Measurements from ENCODE around the gene TMEM229B. TPM values are rescaled to one million over a fixed set of nuclear protein-coding genes. Genes with fewer than 3 reads are reported as not detected.

TMEM229B gene
- total RNA-seq, 1 donor from 2014 or later: 2.2 TPM

DNA sequence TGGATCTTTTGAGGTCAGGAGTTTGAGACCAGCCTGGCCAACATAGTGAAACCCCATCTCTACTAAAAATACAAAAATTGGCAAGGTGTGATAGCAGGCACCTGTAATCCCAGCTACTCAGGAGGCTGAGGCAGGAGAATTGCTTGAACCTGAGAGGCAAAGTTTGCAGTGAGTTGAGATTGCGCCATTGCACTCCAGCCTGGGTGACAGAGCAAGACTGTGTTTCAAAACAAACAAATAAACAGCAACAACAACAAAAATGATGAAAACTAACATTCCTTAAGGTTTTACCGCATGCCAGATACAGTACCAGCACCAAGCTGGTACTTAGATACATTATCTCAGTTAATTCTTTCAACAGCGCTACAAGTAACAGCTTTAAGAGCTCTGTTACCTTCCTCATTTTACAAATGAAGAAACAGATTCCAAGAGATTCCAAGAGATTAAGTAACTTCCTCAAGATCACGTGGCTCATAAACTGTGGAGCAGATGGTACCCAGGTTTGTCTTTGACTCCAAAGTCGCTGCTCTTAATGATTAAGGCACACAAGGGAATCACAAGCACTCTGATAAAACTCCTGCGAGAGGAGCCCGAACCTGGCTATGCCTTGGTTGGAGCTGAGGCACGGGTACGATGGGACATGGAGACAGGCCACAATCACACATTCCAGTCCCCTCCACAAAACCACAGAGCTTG is 58.9 kb downstream of the TMEM229B start:
- DNase-seq (ENCODE audit: low read depth): no peak
- TF ChIP-seq, protein P1, sequence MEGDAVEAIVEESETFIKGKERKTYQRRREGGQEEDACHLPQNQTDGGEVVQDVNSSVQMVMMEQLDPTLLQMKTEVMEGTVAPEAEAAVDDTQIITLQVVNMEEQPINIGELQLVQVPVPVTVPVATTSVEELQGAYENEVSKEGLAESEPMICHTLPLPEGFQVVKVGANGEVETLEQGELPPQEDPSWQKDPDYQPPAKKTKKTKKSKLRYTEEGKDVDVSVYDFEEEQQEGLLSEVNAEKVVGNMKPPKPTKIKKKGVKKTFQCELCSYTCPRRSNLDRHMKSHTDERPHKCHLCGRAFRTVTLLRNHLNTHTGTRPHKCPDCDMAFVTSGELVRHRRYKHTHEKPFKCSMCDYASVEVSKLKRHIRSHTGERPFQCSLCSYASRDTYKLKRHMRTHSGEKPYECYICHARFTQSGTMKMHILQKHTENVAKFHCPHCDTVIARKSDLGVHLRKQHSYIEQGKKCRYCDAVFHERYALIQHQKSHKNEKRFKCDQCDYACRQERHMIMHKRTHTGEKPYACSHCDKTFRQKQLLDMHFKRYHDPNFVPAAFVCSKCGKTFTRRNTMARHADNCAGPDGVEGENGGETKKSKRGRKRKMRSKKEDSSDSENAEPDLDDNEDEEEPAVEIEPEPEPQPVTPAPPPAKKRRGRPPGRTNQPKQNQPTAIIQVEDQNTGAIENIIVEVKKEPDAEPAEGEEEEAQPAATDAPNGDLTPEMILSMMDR (conservative IDR thresholded peaks at IDR 0.05; ENCODE audit: low read depth, low read length): no peak
- no peak overlapping the region for H3K4me3 ChIP-seq (ENCODE audit: low read depth, low read length)

DNA sequence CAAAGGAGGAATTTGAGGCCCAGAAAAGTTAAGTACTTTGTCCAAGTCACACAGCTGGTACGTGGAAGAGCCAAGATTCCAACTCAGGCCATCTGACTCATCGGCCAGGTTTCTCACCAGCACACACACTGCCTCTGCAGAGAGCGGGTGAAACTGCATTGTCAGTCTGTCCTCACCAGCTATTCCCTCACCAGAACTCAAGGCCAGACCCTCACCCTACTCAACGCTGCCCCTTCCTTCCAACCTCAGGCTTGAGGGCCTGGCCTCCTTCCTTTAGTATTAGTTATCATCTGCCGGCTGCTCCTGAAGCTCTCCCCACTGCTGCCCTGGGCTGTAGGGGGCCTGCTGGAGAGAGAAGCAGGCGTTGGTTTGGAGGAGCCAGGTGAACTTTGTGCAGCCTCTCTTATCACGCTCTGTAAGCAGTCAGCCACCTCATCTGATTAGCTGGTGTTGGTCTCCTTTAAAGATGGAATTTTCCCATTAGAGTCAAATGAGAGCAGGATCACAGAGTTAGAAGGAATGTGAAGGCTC is 60.0 kb downstream of the TMEM229B start:
- no peak for DNase-seq (ENCODE audit: low read depth)
- TF ChIP-seq, protein P1 (conservative IDR thresholded peaks at IDR 0.05; ENCODE audit: low read depth, low read length): no peak

DNA sequence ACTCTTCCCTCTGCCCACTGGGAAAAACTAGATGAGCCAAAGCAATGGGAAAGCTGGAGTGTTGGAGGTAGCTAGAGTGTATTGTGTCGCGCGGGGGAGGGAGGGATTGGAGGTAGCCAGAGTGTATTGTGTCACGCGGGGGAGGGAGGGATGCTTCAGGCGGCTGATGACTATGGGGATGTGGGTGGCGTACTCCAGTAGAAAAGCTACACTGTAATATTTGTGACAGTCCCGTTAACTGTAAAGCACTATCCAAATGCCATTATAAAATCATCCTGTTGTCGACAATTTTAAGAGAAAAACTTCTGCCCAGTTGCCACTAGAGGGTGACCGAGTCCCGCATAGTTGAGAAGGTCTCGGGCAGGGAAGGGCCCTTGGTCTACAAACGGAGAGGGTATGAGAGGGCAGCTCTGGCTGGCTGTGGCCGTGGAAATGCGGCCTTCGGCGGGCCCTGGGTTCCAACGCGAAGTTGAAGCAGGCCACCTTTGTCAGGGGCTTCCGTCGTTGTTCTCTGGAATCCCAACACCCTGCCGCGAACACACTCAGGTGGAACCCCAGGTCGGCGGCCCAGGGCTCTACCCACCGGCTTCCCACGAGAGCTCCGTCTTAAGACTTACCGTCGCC is 61.4 kb downstream of the TMEM229B start:
- TF ChIP-seq, protein P1 (conservative IDR thresholded peaks at IDR 0.05; ENCODE audit: low read depth, low read length): peak; percentile 90
- H3K4me3 ChIP-seq (ENCODE audit: low read depth, low read length): no peak overlapping the region
- DNase-seq (ENCODE audit: low read depth): no peak

More for the DNA sequence above, 60.0 kb downstream of the TMEM229B start:
- H3K4me3 ChIP-seq (ENCODE audit: low read depth, low read length): no peak overlapping the region

DNA sequence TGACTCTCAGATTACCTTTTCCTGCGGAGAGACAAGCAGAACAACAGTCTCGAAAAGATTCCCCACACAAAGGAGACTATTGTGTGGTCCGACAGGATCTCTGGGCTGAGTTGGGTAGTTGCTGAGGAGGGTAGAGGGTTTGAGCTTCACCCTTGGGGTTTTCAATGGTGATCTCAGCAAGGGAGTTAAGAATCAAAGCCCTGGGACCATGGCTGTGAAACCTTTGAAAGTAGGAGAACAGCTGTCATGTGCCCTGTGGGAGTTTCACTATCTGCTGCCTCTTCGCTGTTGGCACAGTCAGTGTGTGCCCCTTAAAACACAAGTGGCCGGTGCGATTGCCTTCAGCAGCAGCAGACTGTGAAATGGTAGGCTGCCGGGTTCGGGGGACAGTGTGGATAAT is 62.4 kb downstream of the TMEM229B start:
- no peak overlapping the region for H3K4me3 ChIP-seq (ENCODE audit: low read depth, low read length)
- TF ChIP-seq, protein P1 (conservative IDR thresholded peaks at IDR 0.05; ENCODE audit: low read depth, low read length): no peak
- DNase-seq (ENCODE audit: low read depth): no peak

DNA sequence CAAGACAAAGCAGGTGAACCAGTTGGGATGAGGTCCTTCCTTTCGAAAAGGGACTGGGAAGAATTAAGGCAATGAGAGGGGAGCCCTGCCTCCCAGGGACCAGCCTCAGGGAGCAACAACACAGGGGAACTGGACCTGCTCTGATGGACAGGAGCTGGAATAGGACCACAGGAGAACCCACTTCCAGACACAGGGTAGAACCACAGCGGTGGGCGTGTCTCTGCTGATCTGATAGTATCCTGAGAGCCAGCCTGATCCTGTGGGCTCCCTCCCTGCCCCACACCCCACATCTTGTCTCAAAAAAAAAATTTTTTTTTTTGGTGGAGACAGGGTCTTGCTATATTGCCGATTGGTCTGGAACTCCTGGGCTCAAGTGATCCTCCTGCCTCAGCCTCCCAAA is 62.9 kb downstream of the TMEM229B start:
- no peak overlapping the region for H3K4me3 ChIP-seq (ENCODE audit: low read depth, low read length)
- DNase-seq (ENCODE audit: low read depth): no peak
- TF ChIP-seq, protein P1 (conservative IDR thresholded peaks at IDR 0.05; ENCODE audit: low read depth, low read length): no peak

GRCh38 chr14:67424539-67424938 is 64.0 kb downstream of the TMEM229B start:
- H3K4me3 ChIP-seq (ENCODE audit: low read depth, low read length): no peak overlapping the region
- no peak for DNase-seq (ENCODE audit: low read depth)
- TF ChIP-seq, protein P1 (conservative IDR thresholded peaks at IDR 0.05; ENCODE audit: low read depth, low read length): no peak
